Cardiac septum (tissue), 1 donor: Measurements from ENCODE around the gene CHURC1. TPM values are rescaled to one million over a fixed set of nuclear protein-coding genes. Genes with fewer than 3 reads are reported as not detected.

Experiments used
- DNase-seq: peaks from one replicate; pipeline ENCODE4 v3.0.0-alpha.2; 2020; ENCODE audit warnings: low spot score
- intact Hi-C: fragments of 100-400 bp; cut with DNase I; formaldehyde crosslinking; loops from one replicate; pipeline ENCODE4 v1.14.0; 2022
- long read RNA-seq: library from polyadenylated mRNA; unstranded; transcript quantifications from one replicate; pipeline ENCODE4 v2.0.0, GENCODE V29; 2021
- total RNA-seq: library from RNA; stranded (reverse); fragmentation: NEBNext Ultra II Directional; extraction: Animal tissue kit (Norgen Biotek cat#: 25700); gene quantifications from one replicate; pipeline ENCODE4 v1.2.1, GENCODE V29; 2021
- donor health status: DM: no; HTN: no; CAD: no.

The CHURC1 gene
- total RNA-seq = 82.6 TPM
- long read RNA-seq, transcript CHURC1-207 (2 exons, 571 nt) = minor isoform, 7 of 133 reads
- long read RNA-seq, transcript CHURC1-203 (4 exons, 2,629 nt) = major isoform, 98 of 133 reads
- long read RNA-seq, transcript CHURC1-208 (4 exons, 3,615 nt) = minor isoform, 14 of 133 reads
- long read RNA-seq, partial matches to known transcripts = 7 of 133 reads
- long read RNA-seq, other reads (novel, unspliced or antisense) = 3 of 133 reads

DNA sequence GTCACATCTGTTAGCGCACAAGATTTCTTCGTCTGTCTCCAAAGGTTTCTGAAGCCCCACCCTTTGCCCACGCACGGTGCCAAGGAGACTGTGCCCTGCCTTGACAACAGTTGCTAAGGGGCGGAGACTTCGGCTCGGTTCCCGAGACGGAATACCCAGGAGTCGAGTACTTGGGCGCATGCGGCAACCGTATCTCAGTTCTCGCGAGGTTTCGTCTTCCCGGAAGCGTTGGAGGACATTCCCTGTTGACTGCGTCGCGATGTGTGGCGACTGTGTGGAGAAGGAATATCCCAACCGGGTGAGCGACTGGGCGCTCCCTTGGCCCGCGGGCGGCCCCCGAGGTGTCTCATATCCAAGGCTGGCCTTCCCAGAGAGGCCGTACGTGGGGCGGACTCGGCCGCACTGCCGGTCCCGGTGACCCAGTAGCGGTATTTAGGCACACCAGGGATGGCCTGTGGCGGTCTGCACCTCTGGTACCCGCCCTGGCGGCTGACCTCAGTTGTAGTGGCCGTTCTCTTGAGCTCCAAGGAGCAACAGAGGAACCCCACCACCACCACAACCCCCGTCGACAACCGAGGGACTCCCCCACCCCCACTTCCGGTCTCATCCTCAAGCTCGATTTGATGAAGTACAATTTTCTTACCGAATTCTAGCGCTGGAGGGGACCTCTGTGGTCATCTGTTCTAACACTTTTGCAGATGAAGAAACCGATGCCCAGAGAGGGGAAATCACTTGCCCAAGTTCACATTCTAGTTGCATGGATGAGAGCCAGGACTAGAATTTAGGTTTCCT lies at the start of gene CHURC1:
TSS of gene CHURC1 (plus strand) at position 219 of the 792 bp plus-strand sequence. CDS start at position 260, 41 bp downstream.
- intact Hi-C loops = loop anchor here (5.0 kb wide), 1 partner anchor 58 kb away; the partner anchor contains the start of gene RAB15
- DNase-seq = peak; percentile 99

- intact Hi-C loops = no loop called here
- no peak for DNase-seq
These were observed 49.1 kb upstream of the CHURC1 start for GRCh38 chr14:64865109-64865508.

DNA sequence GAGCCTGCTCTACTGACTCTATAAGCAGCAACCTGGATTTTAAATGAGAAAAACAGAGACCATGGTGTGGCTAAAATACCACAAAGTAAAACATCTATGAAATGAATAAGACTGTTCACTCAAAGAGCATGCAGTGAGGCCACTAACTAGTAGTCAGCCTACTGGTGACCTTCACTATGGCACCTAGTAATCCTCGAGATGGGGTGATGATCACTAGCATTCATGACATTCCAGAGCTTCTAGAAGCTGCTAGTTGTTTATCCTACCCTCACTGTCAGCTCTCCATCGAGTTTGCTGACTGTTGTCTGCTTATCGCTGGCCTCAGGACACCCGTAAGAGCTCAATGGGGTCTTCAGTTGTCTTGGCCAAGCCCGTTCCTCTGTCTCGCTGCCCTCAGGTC lies 48.3 kb upstream of the CHURC1 start:
- intact Hi-C loops = no loop called here
- DNase-seq = no peak

DNA sequence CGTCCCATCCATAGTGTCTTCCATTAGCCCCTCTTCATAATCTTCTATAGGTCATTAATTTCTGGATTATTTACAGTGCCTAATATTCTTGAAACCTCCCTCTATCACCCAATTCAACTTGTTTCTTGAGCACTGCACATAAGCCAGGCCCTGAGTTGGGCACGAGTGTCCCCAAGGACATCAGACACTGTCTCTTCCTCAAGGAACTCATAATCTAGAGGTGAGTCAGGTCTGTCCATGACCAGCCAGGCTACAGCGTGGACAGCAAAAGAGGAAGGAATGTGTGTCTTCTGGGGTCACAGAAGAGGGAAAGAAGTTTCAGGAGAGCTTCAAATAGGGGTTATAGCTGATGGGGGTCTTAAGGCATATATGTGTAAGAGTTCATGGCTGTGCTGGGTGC lies 47.1 kb upstream of the CHURC1 start:
- intact Hi-C loops = no loop called here
- DNase-seq = no peak

- intact Hi-C loops = no loop called here
- DNase-seq = no peak
These were observed 45.9 kb upstream of the CHURC1 start for GRCh38 chr14:64868379-64868778.

GRCh38 chr14:64868841-64869240 lies 45.4 kb upstream of the CHURC1 start:
- intact Hi-C loops = no loop called here
- no peak for DNase-seq

DNA sequence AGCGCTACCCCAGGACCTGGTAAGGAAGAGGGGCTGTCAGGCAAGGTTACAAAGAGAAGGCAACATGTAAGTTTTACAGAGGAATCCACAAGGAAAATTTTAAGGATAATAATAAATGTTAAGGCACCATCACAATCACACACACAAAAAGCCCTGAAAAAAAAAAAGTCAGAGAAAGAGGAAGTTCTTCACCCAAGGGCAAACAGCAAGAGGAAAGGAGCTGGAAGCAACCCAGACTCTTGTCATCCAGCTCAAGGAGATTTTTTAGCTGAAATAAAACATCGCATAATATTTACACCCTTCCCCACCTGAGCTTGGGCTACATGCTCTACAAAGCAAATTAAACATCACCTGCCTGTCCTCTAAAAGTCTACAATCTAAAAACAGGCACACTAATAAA lies 44.1 kb upstream of the CHURC1 start:
- DNase-seq = no peak
- intact Hi-C loops = no loop called here

DNA sequence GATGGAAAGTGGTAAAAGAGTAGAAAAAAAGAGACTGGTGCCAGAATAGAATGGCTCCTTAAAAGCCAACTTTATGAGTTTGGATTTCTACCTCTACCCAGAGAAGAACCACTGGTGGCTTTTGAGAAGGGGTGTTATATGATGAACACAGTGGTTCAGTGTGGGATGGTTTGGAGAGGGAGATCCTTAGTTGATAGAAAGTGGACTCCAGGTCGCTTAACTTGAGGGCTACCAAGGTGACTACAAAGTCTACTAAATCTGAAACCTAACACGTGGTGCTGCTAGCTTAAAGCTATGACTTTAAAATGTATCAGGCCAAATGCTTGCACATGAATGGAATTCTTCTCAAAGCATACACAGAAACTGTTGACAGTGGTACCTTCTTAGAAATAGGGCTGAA lies 42.9 kb upstream of the CHURC1 start:
- intact Hi-C loops = no loop called here
- no peak for DNase-seq

DNA sequence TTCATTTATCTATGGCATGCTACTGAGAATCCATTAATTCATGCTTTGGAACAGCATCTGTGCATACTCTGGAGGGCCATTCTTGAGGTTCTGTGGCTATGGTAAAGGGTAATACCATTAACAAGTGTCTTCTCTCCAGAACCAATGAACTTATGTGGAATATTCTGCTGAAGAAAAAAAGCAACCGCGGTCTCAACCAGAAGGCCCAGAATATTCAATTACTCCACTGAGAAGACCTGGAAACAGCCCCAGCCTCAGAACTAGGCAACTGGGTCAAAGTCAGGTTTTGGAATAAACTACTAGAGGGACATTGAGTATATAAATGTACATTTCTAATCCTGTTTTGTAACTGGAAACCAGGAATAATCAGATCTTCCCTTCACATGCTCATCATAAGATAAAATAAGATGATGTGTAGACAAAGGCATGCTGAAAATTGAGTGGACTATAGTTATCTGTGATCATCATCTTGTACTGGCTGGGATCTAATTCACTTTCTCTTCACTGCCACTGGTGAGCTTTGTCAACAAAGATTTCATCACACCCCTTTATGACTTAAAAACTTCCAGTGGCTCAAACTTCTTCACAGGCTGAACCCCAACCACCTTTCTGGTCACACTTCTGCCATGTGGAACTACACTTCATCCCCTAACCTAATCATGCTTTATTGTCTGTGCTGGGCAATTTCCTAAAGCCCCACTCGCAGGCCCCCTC lies 40.6 kb upstream of the CHURC1 start:
- intact Hi-C loops = no loop called here
- DNase-seq = no peak

DNA sequence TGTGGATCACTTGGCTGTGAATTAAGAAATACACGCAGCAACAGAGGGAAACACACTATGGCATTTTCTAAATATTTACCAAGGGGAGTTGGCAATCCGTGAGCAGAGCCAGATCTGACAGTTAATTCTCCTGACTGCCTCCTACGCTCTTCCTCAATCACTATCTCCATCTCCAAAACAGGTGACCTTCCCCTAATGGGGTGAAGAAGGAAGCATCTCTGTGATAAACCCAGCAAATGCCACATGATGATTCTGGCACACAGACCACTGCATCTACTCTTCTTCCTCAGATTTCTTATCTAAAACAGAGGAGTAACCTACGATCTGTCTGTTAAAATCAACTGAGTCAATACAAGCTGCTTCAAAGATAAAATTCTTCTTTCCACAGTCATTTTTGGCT lies 38.9 kb upstream of the CHURC1 start:
- no peak for DNase-seq
- intact Hi-C loops = no loop called here

DNA sequence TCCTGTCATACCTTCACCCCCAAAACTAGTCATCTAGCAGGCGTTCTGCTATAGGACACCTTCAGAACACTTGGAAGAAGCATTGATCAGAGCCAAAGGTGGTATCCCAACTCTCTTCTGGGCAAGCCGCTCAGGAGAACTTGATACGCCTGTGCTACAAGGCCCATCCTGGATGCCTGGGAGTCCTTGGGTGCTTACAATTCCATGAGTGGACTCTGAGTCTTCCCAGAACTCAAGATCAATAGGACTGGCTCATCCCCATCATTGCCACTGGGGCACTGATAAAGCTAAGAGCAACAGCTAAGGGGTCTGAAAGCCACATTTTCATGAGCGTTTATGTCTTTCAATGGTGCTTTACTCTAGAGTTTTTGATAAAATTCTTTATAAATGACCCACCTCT lies 36.4 kb upstream of the CHURC1 start:
- no peak for DNase-seq
- intact Hi-C loops = loop anchor here (2.0 kb wide), 2 partner anchors 35 to 53 kb away; no protein-coding TSS in a partner anchor

DNA sequence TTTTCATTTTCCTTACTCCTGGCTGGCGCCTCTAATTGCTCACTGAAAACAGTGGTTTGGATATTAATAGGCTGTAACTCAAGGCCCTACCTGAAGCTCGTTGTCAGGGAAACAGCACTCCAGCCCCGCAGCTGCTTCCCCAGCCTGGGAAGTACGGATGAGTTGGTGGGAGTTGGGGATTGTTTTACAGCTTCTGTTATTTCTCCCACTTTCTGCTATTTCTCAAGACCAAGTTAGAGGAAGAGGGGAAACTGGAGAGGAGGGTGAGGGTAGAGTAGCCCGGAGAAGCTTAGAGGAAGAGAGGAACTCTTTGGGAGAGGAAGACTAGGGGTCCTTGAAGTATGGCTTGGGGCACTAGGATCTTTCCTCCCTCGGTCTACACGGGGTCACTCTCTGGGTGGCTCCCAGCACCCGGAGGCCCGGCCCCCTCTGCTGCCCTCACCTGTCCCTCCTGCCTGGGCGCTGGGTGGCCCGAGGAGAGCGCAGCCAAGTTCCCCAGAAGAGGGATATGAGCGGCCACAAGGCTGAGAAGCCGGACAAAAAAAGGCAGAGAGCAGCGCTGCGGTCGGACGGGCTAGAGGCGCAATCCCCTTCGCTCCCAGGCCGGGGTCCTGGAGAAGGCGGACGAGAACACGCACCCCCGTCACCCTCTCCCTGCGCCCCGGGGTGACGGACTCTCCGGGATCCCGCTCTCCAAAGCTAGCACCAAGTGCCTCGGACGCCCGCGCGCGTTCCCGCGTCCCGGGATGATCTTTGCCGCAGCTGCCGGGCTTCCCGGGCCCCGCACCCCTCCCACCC lies 35.2 kb upstream of the CHURC1 start:
- intact Hi-C loops = loop anchor here (2.0 kb wide), 2 partner anchors 36 to 54 kb away; no protein-coding TSS in a partner anchor
- no peak for DNase-seq

- intact Hi-C loops = loop anchor here (2.0 kb wide), 2 partner anchors 37 to 55 kb away; no protein-coding TSS in a partner anchor
- DNase-seq = peak; percentile 83
These were observed 34.5 kb upstream of the CHURC1 start, which contains the start of gene SPTB for GRCh38 chr14:64879635-64880220. SPTB (minus strand) TSS chr14:64879907; CDS start chr14:64823094, 56,813 bp downstream.

- intact Hi-C loops = no loop called here
- DNase-seq = no peak
These were observed 33.8 kb upstream of the CHURC1 start for GRCh38 chr14:64880221-64881121.

GRCh38 chr14:64885559-64885958 lies 28.7 kb upstream of the CHURC1 start:
- intact Hi-C loops = no loop called here

GRCh38 chr14:64889352-64889751 lies 24.9 kb upstream of the CHURC1 start:
- intact Hi-C loops = no loop called here

More at GRCh38 chr14:64885559-64885958, 28.7 kb upstream of the CHURC1 start:
- no peak for DNase-seq

DNA sequence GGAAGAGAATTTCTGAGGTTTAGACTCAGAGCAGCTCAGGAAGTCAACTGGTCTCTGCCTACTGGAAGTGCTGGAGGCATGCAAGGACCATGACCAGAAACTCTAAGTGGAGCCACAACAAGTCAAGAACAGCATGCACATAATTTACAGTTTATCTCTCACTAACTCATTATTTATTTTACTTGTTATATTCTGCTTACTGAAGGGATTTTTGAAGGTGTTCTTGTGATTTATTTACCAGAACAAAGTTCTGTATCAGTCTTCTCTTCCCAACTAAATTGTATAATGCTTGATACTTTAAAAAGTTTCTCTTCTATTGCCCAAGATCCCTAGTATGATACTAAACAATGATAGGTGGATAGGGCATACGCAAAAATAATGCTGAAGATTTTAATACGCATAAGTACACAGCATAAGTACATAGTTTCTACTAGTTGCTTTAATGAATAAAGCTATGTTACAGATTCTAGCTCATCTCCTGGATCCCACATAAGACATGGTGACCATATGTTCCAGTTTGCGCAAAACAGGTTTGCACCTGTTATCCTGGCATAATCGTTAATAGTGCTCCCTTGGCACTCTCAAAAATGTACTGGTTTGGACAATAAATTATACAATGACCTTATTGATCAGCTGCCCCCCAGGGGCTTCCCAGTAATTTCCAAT lies 22.9 kb upstream of the CHURC1 start:
- intact Hi-C loops = loop anchor here (5.0 kb wide), 3 partner anchors 69 to 219 kb away; no protein-coding TSS in a partner anchor
- DNase-seq = no peak

More at GRCh38 chr14:64889352-64889751, 24.9 kb upstream of the CHURC1 start:
- no peak for DNase-seq
